ENCODE measurements around the gene RGS18.

The RGS18 gene

GRCh38 chr1:192153276-192153675, 5.0 kb upstream of the RGS18 start:
- TF ChIP-seq CTCF (IDR thresholded peaks at IDR 0.05; ENCODE audit: low read length) (no peak), EZH2 (IDR thresholded peaks at IDR 0.05; ENCODE audit: borderline replicate concordance, low read length) (no peak)
- no peaks in the 10 kb centered on the region for H3K27me3 ChIP-seq (ENCODE audit: insufficient read depth, low read length)
- no peaks in the 10 kb centered on the region for H3K79me2 ChIP-seq (ENCODE audit: insufficient read depth, low read length)
- H3K4me1 ChIP-seq (ENCODE audit: insufficient read depth, low read length, severe bottlenecking), result peaks cover 6% of the 10 kb centered on the region
- no peaks in the 10 kb centered on the region for H3K9me3 ChIP-seq (ENCODE audit: low read length)
- no peaks in the 10 kb centered on the region for H3K9me2 ChIP-seq (ENCODE audit: low read depth, low read length)
- H3K9ac ChIP-seq (ENCODE audit: low read length), result no peak overlapping the region
- no peaks in the 10 kb centered on the region for H4K20me1 ChIP-seq (ENCODE audit: insufficient read depth, low read length)
- no peaks in the 10 kb centered on the region for H3K36me3 ChIP-seq (ENCODE audit: insufficient read depth, low read length)
- H3K4me3 ChIP-seq (ENCODE audit: low read depth, low read length, poor library complexity, severe bottlenecking), result no peak overlapping the region
- no peak overlapping the region for H3K27ac ChIP-seq (ENCODE audit: low read depth, low read length, poor library complexity, severe bottlenecking)
- no peak overlapping the region for H2AFZ ChIP-seq (ENCODE audit: low read length)
- no peak overlapping the region for H3K4me2 ChIP-seq (ENCODE audit: low read length)
- H3F3A ChIP-seq (ENCODE audit: insufficient read depth, low read length), result no peaks in the 10 kb centered on the region

GRCh38 chr1:192157067-192157466, 1.2 kb upstream of the RGS18 start:
- Histone ChIP-seq H3K4me3 (ENCODE audit: low read depth, low read length, poor library complexity, severe bottlenecking) (no peak overlapping the region), H3K79me2 (ENCODE audit: insufficient read depth, low read length) (no peaks in the 10 kb centered on the region), H3K9ac (ENCODE audit: low read length) (no peak overlapping the region), H3F3A (ENCODE audit: insufficient read depth, low read length) (no peaks in the 10 kb centered on the region; the same call in 1 of the 2 replicates), H2AFZ (ENCODE audit: low read length) (no peak overlapping the region), H3K27me3 (ENCODE audit: insufficient read depth, low read length) (no peaks in the 10 kb centered on the region), H3K36me3 (ENCODE audit: insufficient read depth, low read length) (no peaks in the 10 kb centered on the region), H3K9me2 (ENCODE audit: low read depth, low read length) (no peaks in the 10 kb centered on the region), H3K9me3 (ENCODE audit: low read length) (no peaks in the 10 kb centered on the region), H3K4me1 (ENCODE audit: insufficient read depth, low read length, severe bottlenecking) (peaks cover 6% of the 10 kb centered on the region), H4K20me1 (ENCODE audit: insufficient read depth, low read length) (no peaks in the 10 kb centered on the region), H3K4me2 (ENCODE audit: low read length) (no peak overlapping the region), H3K27ac (ENCODE audit: low read depth, low read length, poor library complexity, severe bottlenecking) (no peak overlapping the region)
- TF ChIP-seq EZH2 (IDR thresholded peaks at IDR 0.05; ENCODE audit: borderline replicate concordance, low read length), result no peak
- TF ChIP-seq CTCF (IDR thresholded peaks at IDR 0.05; ENCODE audit: low read length), result no peak

GRCh38 chr1:192159014-192159413, 752 bp downstream of the RGS18 start:
- no peak overlapping the region for H2AFZ ChIP-seq (ENCODE audit: low read length)
- peaks cover 6% of the 10 kb centered on the region for H3K4me1 ChIP-seq (ENCODE audit: insufficient read depth, low read length, severe bottlenecking)
- H3K27ac ChIP-seq (ENCODE audit: low read depth, low read length, poor library complexity, severe bottlenecking), result peak overlapping the region; percentile 77

More at GRCh38 chr1:192159014-192159413, 752 bp downstream of the RGS18 start:
- H3K9me2 ChIP-seq (ENCODE audit: low read depth, low read length), result no peaks in the 10 kb centered on the region
- H3K9ac ChIP-seq (ENCODE audit: low read length), result peak overlapping the region; percentile 54
- TF ChIP-seq EZH2 (IDR thresholded peaks at IDR 0.05; ENCODE audit: borderline replicate concordance, low read length), result no peak
- TF ChIP-seq CTCF (IDR thresholded peaks at IDR 0.05; ENCODE audit: low read length), result no peak
- no peaks in the 10 kb centered on the region; the same call in 1 of the 2 replicates for H3F3A ChIP-seq (ENCODE audit: insufficient read depth, low read length)
- no peaks in the 10 kb centered on the region for H3K79me2 ChIP-seq (ENCODE audit: insufficient read depth, low read length)
- no peaks in the 10 kb centered on the region for H4K20me1 ChIP-seq (ENCODE audit: insufficient read depth, low read length)
- no peaks in the 10 kb centered on the region for H3K27me3 ChIP-seq (ENCODE audit: insufficient read depth, low read length)
- no peaks in the 10 kb centered on the region for H3K9me3 ChIP-seq (ENCODE audit: low read length)
- peak overlapping the region; percentile 56 for H3K4me3 ChIP-seq (ENCODE audit: low read depth, low read length, poor library complexity, severe bottlenecking)
- H3K4me2 ChIP-seq (ENCODE audit: low read length), result peak overlapping the region; percentile 5
- H3K36me3 ChIP-seq (ENCODE audit: insufficient read depth, low read length), result no peaks in the 10 kb centered on the region

Measured in OCI-LY1 (cell line).